DMS153 (cell line): ENCODE measurements around the gene USP31.

Source experiments
- DNase-seq: peaks from one replicate; lab custom pipeline; 2025; lab: John Stamatoyannopoulos, UW

USP31 gene

GRCh38 chr16:23014592-23014991 is 134.7 kb downstream of the USP31 start:
- DNase-seq: no peak
